ENCODE measurements around the gene SHISA6.

SHISA6 gene

GRCh38 chr17:11548398-11548797, 307.4 kb downstream of the SHISA6 start:
- no peak for DNase-seq

- no peak for DNase-seq
Observed at GRCh38 chr17:11550431-11550830, 309.4 kb downstream of the SHISA6 start.

- DNase-seq, result no peak
Observed at GRCh38 chr17:11551442-11551841, 310.4 kb downstream of the SHISA6 start.

- DNase-seq, result no peak
Observed at GRCh38 chr17:11553135-11553534, 312.1 kb downstream of the SHISA6 start.

GRCh38 chr17:11554042-11554441, 313.0 kb downstream of the SHISA6 start:
- DNase-seq, result no peak

- DNase-seq, result no peak
Observed at GRCh38 chr17:11554542-11554941, 313.5 kb downstream of the SHISA6 start.

- DNase-seq, result no peak
Observed at GRCh38 chr17:11555530-11555929, 314.5 kb downstream of the SHISA6 start.

- DNase-seq, result no peak
Observed at GRCh38 chr17:11557727-11558452, 316.9 kb downstream of the SHISA6 start.

GRCh38 chr17:11558681-11559234, 317.7 kb downstream of the SHISA6 start:
- no peak for DNase-seq

GRCh38 chr17:11559601-11560000, 318.6 kb downstream of the SHISA6 start:
- no peak for DNase-seq

- DNase-seq, result no peak
Observed at GRCh38 chr17:11561281-11561680, 320.3 kb downstream of the SHISA6 start.

- no peak for DNase-seq
Observed at GRCh38 chr17:11561702-11562101, 320.7 kb downstream of the SHISA6 start.

GRCh38 chr17:11564589-11565380, 323.8 kb downstream of the SHISA6 start:
- no peak for DNase-seq

- no peak for DNase-seq
Observed at GRCh38 chr17:11565591-11565990, 324.6 kb downstream of the SHISA6 start.

- DNase-seq, result no peak
Observed at GRCh38 chr17:11578998-11579397, 338.0 kb downstream of the SHISA6 start.

- no peak for DNase-seq
Observed at GRCh38 chr17:11580677-11581076, 339.7 kb downstream of the SHISA6 start.

- DNase-seq, result no peak
Observed at GRCh38 chr17:11582217-11582616, 341.2 kb downstream of the SHISA6 start.

GRCh38 chr17:11583306-11583992, 342.4 kb downstream of the SHISA6 start:
- DNase-seq, result no peak

GRCh38 chr17:11589716-11590115, 348.7 kb downstream of the SHISA6 start:
- no peak for DNase-seq

GRCh38 chr17:11598274-11599221, 357.5 kb downstream of the SHISA6 start, which contains the start of gene DNAH9:
TSS of gene DNAH9 (plus strand) at chr17:11598470. CDS start at chr17:11598499, 29 bp downstream.
- DNase-seq, result peak; percentile 1

GRCh38 chr17:11601661-11602060, 360.6 kb downstream of the SHISA6 start:
- no peak for DNase-seq

GRCh38 chr17:11608396-11608795, 367.4 kb downstream of the SHISA6 start:
- DNase-seq, result no peak
